Neural cell (in vitro differentiated cells): Measurements from ENCODE around the gene SP110. TPM values are rescaled to one million over a fixed set of nuclear protein-coding genes. Genes with fewer than 3 reads are reported as not detected.

Experiments
- H2AFZ ChIP-seq: fragments of 200-600, 300-800 bp; sonication (generic), shearing (Covaris generic); 2 replicates; pipeline ENCODE4 v1.6.0; 2014; ENCODE audit warnings: low read depth, mild to moderate bottlenecking, antibody characterized with exemption, low read length, moderate library complexity
- H3F3A ChIP-seq: fragments of 200-600 bp; shearing (Covaris generic); 2 replicates; pipeline ENCODE4 v1.6.1; 2016; ENCODE audit warnings: mild to moderate bottlenecking, moderate library complexity, mixed read lengths, antibody characterized with exemption, low read length; ENCODE audit not compliant: insufficient read depth, poor library complexity, severe bottlenecking
- H3K27ac ChIP-seq: fragments of 200-600, 300-800 bp; sonication (generic), shearing (Covaris generic); 2 replicates; pipeline ENCODE4 v1.5.1; 2014; ENCODE audit warnings: mild to moderate bottlenecking, low read length, moderate library complexity
- H3K27me3 ChIP-seq: fragments of 300-800, 200-600 bp; sonication (generic), shearing (Covaris generic); 2 replicates; pipeline ENCODE4 v1.6.0; 2014; ENCODE audit warnings: mild to moderate bottlenecking, low read depth, low read length, moderate library complexity; ENCODE audit not compliant: insufficient read depth
- H3K36me3 ChIP-seq: fragments of 300-800, 200-600 bp; sonication (generic), shearing (Covaris generic); 2 replicates; pipeline ENCODE4 v1.5.1; 2014; ENCODE audit warnings: mild to moderate bottlenecking, antibody characterized with exemption, low read length, moderate library complexity; ENCODE audit not compliant: insufficient read depth
- H3K4me2 ChIP-seq: fragments of 300-800, 200-600 bp; sonication (generic), shearing (Covaris generic); 2 replicates; pipeline ENCODE4 v1.6.0; 2014; ENCODE audit warnings: mild to moderate bottlenecking, low read length
- H3K4me3 ChIP-seq: fragments of 300-800, 200-600 bp; sonication (generic), shearing (Covaris generic); 2 replicates; pipeline ENCODE4 v1.5.1; 2014; ENCODE audit warnings: mild to moderate bottlenecking, low read length, moderate library complexity
- H3K79me2 ChIP-seq: fragments of 200-600 bp; shearing (Covaris generic); replicated peaks from 2 replicates; pipeline ENCODE4 v1.6.0; 2014; ENCODE audit warnings: mild to moderate bottlenecking, low read length, moderate library complexity; ENCODE audit not compliant: insufficient read depth
- H3K9ac ChIP-seq: fragments of 300-800, 200-600 bp; sonication (generic), shearing (Covaris generic); 2 replicates; pipeline ENCODE4 v1.6.1; 2016; ENCODE audit warnings: mild to moderate bottlenecking, low read length, mixed read lengths
- H3K9me2 ChIP-seq: fragments of 200-600 bp; shearing (Covaris generic); 2 replicates; pipeline ENCODE4 v1.6.1; 2016; ENCODE audit warnings: mild to moderate bottlenecking, low read length, mixed read lengths; ENCODE audit not compliant: insufficient read depth
- H3K9me3 ChIP-seq: fragments of 200-600, 300-800 bp; sonication (generic), shearing (Covaris generic); 2 replicates; pipeline ENCODE4 v1.6.1; 2016; ENCODE audit warnings: mild to moderate bottlenecking, mixed run types, low read length, moderate library complexity, mixed read lengths
- H4K20me1 ChIP-seq: fragments of 200-600 bp; shearing (Covaris generic); 2 replicates; pipeline ENCODE4 v1.6.1; 2016; ENCODE audit warnings: mild to moderate bottlenecking, mixed run types; ENCODE audit not compliant: insufficient read depth
- CTCF ChIP-seq: fragments of 450-650 bp; IDR thresholded peaks from 2 replicates; pipeline ENCODE4 v1.5.1; 2014; ENCODE audit warnings: antibody characterized with exemption, mild to moderate bottlenecking, moderate library complexity; ENCODE audit not compliant: poor library complexity, severe bottlenecking
- EP300 ChIP-seq: fragments of 450-650 bp; conservative IDR thresholded peaks from 2 replicates; pipeline ENCODE4 v1.6.1; 2014; ENCODE audit warnings: antibody characterized with exemption, mild to moderate bottlenecking, moderate library complexity; ENCODE audit not compliant: poor library complexity, severe bottlenecking
- EZH2 ChIP-seq: fragments of 200-600, 300-800 bp; shearing (Covaris generic), sonication (generic); IDR thresholded peaks from 2 replicates; pipeline ENCODE4 v1.6.1; 2014; ENCODE audit warnings: antibody characterized with exemption, low read length, borderline replicate concordance, mild to moderate bottlenecking; ENCODE audit not compliant: insufficient read depth, poor library complexity, severe bottlenecking
- MXI1 ChIP-seq: fragments of 450-650 bp; conservative IDR thresholded peaks from 2 replicates; pipeline ENCODE4 v1.6.1; 2014; ENCODE audit warnings: antibody characterized with exemption, mild to moderate bottlenecking; ENCODE audit not compliant: poor library complexity, severe bottlenecking
- POLR2AphosphoS5 ChIP-seq: IDR thresholded peaks from 2 replicates; pipeline ENCODE4 v1.6.1; 2012
- RAD21 ChIP-seq: fragments of 450-650 bp; conservative IDR thresholded peaks from 2 replicates; pipeline ENCODE4 v1.6.1; 2014; ENCODE audit warnings: antibody characterized with exemption, mild to moderate bottlenecking, moderate library complexity
- REST ChIP-seq: IDR thresholded peaks from 2 replicates; pipeline ENCODE4 v1.6.1; 2012; ENCODE audit warnings: borderline replicate concordance
- SMC3 ChIP-seq: fragments of 450-650 bp; conservative IDR thresholded peaks from 2 replicates; pipeline ENCODE4 v1.6.1; 2014; ENCODE audit warnings: antibody characterized with exemption, mild to moderate bottlenecking, moderate library complexity; ENCODE audit not compliant: poor library complexity
- TAF1 ChIP-seq: IDR thresholded peaks from 2 replicates; pipeline ENCODE4 v1.6.1; 2012; ENCODE audit warnings: low read depth
- polyA plus RNA-seq: library from polyadenylated mRNA; depleted of rRNA; stranded (reverse); fragments of >200 nt; gene quantifications from 2 replicates; pipeline ENCODE4 v1.2.3, GENCODE V29; 2014

Gene SP110
- polyA plus RNA-seq, 1 donor from 2014 or later, result not detected

- no peaks in the 10 kb centered on the region for H3K36me3 ChIP-seq
- TF ChIP-seq TAF1 (no peak), MXI1 (no peak), EP300 (no peak), RAD21 (no peak), EZH2 (no peak), SMC3 (no peak)
- no peaks in the 10 kb centered on the region for H3K79me2 ChIP-seq
- peaks cover 8% of the 10 kb centered on the region for H3K9me3 ChIP-seq
- H2AFZ ChIP-seq, result no peak overlapping the region
- no peaks in the 10 kb centered on the region for H3F3A ChIP-seq
- H3K4me2 ChIP-seq, result no peak overlapping the region
- no peak overlapping the region for H3K9ac ChIP-seq
- no peak overlapping the region for H3K4me3 ChIP-seq
- no peaks in the 10 kb centered on the region for H3K9me2 ChIP-seq
- no peak overlapping the region for H3K27ac ChIP-seq
- H4K20me1 ChIP-seq, result no peaks in the 10 kb centered on the region
- H3K27me3 ChIP-seq, result no peaks in the 10 kb centered on the region
Observed at GRCh38 chr2:230234122-230234722, 14.4 kb upstream of the SP110 start.

GRCh38 chr2:230231251-230231650 is 11.5 kb upstream of the SP110 start:
- no peaks in the 10 kb centered on the region for H3K9me2 ChIP-seq
- no peaks in the 10 kb centered on the region for H4K20me1 ChIP-seq
- no peaks in the 10 kb centered on the region for H3K36me3 ChIP-seq
- no peak overlapping the region for H3K4me2 ChIP-seq
- H3K4me3 ChIP-seq, result no peak overlapping the region
- no peak overlapping the region for H2AFZ ChIP-seq
- H3K79me2 ChIP-seq, result no peaks in the 10 kb centered on the region
- H3K27me3 ChIP-seq, result no peaks in the 10 kb centered on the region
- no peak for TF ChIP-seq REST
- TF ChIP-seq POLR2AphosphoS5, result no peak
- TF ChIP-seq EZH2, result no peak
- TF ChIP-seq CTCF, result no peak
- TF ChIP-seq SMC3, result no peak
- TF ChIP-seq MXI1, result no peak
- TF ChIP-seq TAF1, result no peak
- no peak for TF ChIP-seq RAD21
- TF ChIP-seq EP300, result no peak
- peaks cover 8% of the 10 kb centered on the region for H3K9me3 ChIP-seq
- H3K9ac ChIP-seq, result no peak overlapping the region
- H3K27ac ChIP-seq, result no peak overlapping the region
- no peaks in the 10 kb centered on the region for H3F3A ChIP-seq
